A375 (cell line): ENCODE measurements around the gene DMKN. TPM values are rescaled to one million over a fixed set of nuclear protein-coding genes. Genes with fewer than 3 reads are reported as not detected.

Experiments used
- total RNA-seq: library from RNA; depleted of rRNA; stranded (reverse); fragments of >200 nt; shearing (Covaris generic); gene quantifications from 2 replicates; pipeline ENCODE4 v1.2.3, GENCODE V29; 2014; rRNA removed

Gene DMKN
- total RNA-seq, result 16.5 and 24.2 TPM in 2 replicates

DNA sequence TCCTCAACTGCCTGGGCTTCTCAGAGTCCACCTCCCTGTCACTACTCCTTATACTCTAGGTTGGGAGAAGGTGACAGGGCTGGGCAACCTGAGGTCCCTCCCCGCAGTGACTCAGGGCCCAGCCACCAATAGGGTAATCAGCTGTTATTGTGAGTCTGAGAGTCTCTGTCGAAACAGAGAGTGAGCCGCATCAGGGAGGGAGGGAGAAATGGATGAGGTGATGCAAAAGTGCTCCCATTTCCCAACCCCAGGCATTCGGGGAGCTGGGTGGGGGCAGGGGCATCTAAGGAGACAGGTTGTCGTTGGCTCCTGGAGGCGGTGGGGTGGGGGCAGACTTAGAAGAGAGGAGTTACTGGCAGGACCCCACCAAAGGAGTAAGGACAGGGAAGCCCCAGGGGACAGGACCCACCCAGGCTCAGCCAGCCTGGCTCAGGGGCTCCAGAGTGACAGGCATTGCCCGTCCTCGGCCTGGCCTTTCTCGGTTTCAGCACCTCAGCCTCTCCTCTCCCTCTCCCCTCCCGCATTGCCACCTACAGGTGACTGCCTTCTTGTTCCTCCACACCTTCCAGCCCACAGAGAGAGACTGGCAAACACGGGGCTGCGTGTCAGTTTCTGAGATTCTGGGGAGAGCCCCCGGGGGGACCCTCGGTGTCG lies at the start of gene DMKN:
DMKN (minus strand) TSS at position 22 of the 654 bp plus-strand sequence. CDS start 174 bp downstream, outside the sequence.

GRCh38 chr19:35545001-35545854 lies 31.8 kb upstream of the DMKN start, which contains the start of gene TMEM147:
TMEM147 (plus strand) TSS chr19:35545626; CDS start chr19:35545740, 114 bp downstream.

GRCh38 chr19:35533201-35533821 lies 19.9 kb upstream of the DMKN start, which contains the start of gene GAPDHS:
GAPDHS (plus strand) TSS chr19:35533456; CDS start chr19:35533528, 72 bp downstream.

GRCh38 chr19:35528218-35529038 lies 15.0 kb upstream of the DMKN start, which contains the start of gene SBSN:
SBSN (minus strand) TSS chr19:35528311; CDS start chr19:35528281, 30 bp downstream.

DNA sequence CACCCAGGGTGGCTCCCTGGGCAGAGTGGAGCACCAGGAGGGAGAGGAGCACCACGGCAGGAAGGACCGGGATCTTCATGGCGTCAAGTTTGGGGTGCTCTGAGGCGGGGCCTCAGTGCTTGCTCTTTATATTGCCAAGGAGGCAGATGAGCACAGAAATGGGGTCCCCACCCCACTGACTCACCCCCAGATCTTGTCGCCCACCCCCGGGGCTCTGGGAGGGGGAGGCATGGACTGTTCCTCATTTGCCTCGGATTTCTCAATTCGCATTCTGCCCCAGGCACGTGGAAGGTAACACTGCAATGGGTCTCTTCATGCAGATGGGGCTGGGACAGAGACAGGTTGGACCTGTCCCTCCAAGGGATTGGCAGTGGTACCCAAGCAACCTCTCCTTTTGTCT lies 23.1 kb downstream of the DMKN start, which contains the start of gene KRTDAP:
KRTDAP (minus strand) TSS at position 101 of the 400 bp plus-strand sequence; CDS start at position 79, 22 bp downstream.

DNA sequence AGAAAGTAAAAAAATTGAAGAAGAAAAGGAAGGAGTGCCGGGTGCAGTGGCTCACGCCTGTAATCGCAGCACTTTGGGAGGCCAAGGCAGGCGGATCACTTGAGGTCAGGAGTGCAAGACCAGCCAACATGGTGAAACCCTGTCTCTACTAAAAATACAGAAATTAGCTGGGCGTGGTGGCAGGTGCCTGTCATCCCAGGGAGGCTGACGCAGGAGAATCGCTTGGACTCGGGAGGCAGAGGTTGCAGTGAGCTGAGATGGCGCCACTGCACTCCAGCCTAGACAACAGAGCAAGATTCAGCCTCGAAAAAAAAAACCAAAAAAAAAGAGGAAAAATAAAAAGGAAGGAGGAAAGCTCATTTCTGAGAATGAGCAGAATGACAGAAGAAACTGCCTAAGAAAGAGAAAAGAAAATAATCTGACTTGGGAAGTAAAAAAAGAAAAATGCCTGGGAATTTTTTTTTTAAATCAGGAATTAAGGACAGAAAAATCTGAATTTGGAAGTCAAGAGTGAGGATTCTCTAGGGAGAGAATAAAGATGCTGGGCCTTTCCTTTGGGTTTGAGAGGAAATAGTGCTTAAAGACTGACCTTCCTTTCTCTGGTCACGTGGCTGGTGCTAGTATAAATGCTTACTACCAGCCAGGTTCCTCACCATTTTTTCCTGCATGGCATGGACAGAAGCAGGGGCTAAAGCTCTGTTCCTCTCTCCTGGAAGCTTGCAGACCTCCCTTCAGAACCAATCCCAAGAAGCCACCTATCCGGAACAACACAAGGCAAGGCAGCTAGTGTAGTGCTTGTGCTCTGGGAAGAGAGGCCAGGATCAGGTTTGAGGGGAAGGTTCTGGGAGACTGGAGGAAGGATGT lies 65.6 kb downstream of the DMKN start, which contains the start of gene FFAR2:
FFAR2 (plus strand) TSS at position 652 of the 864 bp plus-strand sequence. CDS start 1,458 bp downstream, outside the sequence.

Other genes starting within 250 kb of the DMKN start
- 160 and 166 TPM in 2 replicates for gene USF2, start 244.7 kb downstream of the DMKN start, total RNA-seq
- 1.2 TPM in 1 of 2 replicates, not detected in the other for gene HAMP, start 231.1 kb downstream of the DMKN start, total RNA-seq
- gene MAG, start 221.5 kb downstream of the DMKN start, total RNA-seq, result 1.3 TPM in 1 of 2 replicates, not detected in the other
- gene CD22, start 184.5 kb downstream of the DMKN start, total RNA-seq, result 8.2 and 11.6 TPM in 2 replicates
- gene FFAR1, start 165.7 kb downstream of the DMKN start, total RNA-seq, result 0.16 TPM in 1 of 2 replicates, not detected in the other
- gene FFAR3, start 155.2 kb downstream of the DMKN start, total RNA-seq, result not detected in 2 replicates
- gene GPR42, start 142.6 kb downstream of the DMKN start, total RNA-seq, result not detected in 2 replicates
- not detected in 2 replicates for gene FFAR2, start 65.4 kb downstream of the DMKN start, total RNA-seq
- not detected in 2 replicates for gene KRTDAP, start 23.2 kb downstream of the DMKN start, total RNA-seq
- 0.05 TPM in 1 of 2 replicates, not detected in the other for gene SBSN, start 14.7 kb upstream of the DMKN start, total RNA-seq
- gene GAPDHS, start 19.8 kb upstream of the DMKN start, total RNA-seq, result not detected in 2 replicates
- gene TMEM147, start 32.0 kb upstream of the DMKN start, total RNA-seq, result 126 and 129 TPM in 2 replicates
- gene ATP4A, start 50.0 kb upstream of the DMKN start, total RNA-seq, result not detected in 2 replicates
- gene PMIS2, start 72.5 kb upstream of the DMKN start, total RNA-seq, result not detected in 2 replicates
- gene HAUS5, start 99.1 kb upstream of the DMKN start, total RNA-seq, result 45.8 and 47.4 TPM in 2 replicates
- 86.8 and 95.1 TPM in 2 replicates for gene RBM42, start 115.4 kb upstream of the DMKN start, total RNA-seq
- gene ETV2, start 128.1 kb upstream of the DMKN start, total RNA-seq, result 0.88 and 1.1 TPM in 2 replicates
- gene COX6B1, start 134.7 kb upstream of the DMKN start, total RNA-seq, result 327 and 328 TPM in 2 replicates
- not detected in 2 replicates for gene UPK1A, start 152.9 kb upstream of the DMKN start, total RNA-seq
- not detected in 2 replicates for gene ZBTB32, start 190.9 kb upstream of the DMKN start, total RNA-seq
- gene KMT2B, start 204.4 kb upstream of the DMKN start, total RNA-seq, result 14.4 and 20.0 TPM in 2 replicates
- 3.6 and 6.8 TPM in 2 replicates for gene IGFLR1, start 228.8 kb upstream of the DMKN start, total RNA-seq
- 22.6 and 23.4 TPM in 2 replicates for gene U2AF1L4, start 231.8 kb upstream of the DMKN start, total RNA-seq
- gene PSENEN, start 232.0 kb upstream of the DMKN start, total RNA-seq, result 35.6 and 40.4 TPM in 2 replicates
- 7.4 and 12.7 TPM in 2 replicates for gene LIN37, start 234.9 kb upstream of the DMKN start, total RNA-seq
- gene HSPB6, start 243.4 kb upstream of the DMKN start, total RNA-seq, result 0.40 TPM in 1 of 2 replicates, not detected in the other
- 9.5 and 10.8 TPM in 2 replicates for gene PROSER3, start 244.5 kb upstream of the DMKN start, total RNA-seq